HG03135 (cell line): Measurements from ENCODE around the gene COPS4.

Experiments
- ATAC-seq: cut with Tn5 transposase; IDR thresholded peaks from one replicate; pipeline ENCODE4 v1.9.1; 2021; ENCODE audit warnings: mild to moderate bottlenecking, moderate library complexity; ENCODE audit not compliant: unreplicated experiment

Gene COPS4

GRCh38 chr4:83115656-83116285 lies 80.8 kb downstream of the COPS4 start:
- ATAC-seq: no peak

DNA sequence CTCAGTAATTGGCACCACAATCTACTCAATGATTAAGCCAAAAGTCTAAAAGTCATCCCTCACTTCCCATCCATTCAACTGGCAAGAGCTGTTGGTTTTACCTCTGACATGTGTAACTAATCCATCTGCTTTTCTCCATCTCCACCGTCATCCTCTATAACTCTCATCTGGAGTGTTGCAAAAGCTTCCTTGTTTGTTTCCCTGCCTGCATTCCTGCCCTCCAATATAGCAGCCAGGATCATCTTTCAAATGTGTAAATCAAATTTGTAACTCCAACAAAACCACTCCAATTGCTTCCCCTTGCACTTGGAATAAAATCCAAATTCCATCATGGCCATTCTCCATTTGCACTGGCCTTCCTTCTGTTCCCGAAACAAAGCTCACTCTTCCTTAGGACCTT lies 83.9 kb downstream of the COPS4 start:
- no peak for ATAC-seq

DNA sequence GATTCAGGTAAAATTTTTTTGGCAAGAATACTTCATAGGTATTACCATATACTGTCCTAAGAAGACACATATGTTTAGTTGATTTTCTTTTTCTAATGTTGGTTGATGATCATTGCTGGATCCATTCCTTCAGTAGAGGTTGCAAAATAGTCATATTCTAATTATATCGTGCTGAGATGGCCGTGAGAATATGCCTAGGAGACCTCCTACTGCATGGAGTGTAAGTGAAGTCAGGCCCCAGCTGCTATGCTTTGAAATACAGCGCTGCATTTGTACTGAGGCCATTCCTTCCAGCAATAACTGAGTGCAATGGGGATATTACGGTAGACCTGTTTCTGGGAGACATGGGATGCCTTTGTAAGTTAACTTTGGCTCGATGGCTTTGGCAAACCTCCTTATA lies 86.3 kb downstream of the COPS4 start:
- no peak for ATAC-seq

DNA sequence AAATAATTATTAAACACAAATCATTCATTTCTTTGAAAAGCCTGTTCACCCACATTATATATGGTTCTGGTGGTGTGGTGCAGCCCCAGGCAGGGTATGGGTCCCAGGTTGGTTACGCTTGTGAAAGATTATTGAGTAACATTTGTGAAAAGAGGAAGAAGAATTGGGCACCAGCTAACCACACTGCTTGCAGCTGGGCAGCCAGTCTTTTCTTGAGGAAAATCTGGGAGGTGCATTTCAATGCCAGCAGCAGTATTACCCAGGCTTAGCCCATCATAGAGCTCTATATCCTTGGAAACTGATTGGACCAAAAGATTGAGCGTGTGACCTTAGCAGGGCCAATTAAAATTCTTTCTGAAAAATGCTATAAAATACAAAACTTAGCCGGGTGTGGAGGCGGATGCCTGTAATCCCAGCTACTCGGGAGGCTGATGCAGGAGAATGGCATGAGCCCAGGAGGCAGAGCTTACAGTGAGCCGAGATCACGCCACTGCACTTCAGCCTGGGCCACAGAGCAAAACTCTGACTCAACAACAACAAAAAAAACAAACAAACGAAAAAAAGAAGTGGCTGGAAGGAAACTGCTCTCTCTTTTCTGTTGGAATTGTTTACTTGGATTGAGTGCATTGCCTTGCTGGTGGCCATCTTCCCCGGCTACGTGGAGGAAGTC lies 89.3 kb downstream of the COPS4 start:
- ATAC-seq: no peak
